Astrocyte of the cerebellum (primary cell): ENCODE data around the gene DPP10.
"Not testable (repeated sequence)": the region's sequence is repeated elsewhere in the genome, so short reads cannot be mapped to it uniquely, and the experiment has no call there.

Source experiments
- DNase-seq: peaks from one replicate; pipeline ENCODE4 v3.0.0-alpha.2; 2011; ENCODE audit warnings: low read depth
- H3K4me3 ChIP-seq: 2 replicates; pipeline ENCODE4 v1.5.1; 2011; ENCODE audit warnings: mild to moderate bottlenecking, low read depth, low read length, moderate library complexity
- in situ Hi-C: cut with HindIII; loops from 2 replicates; pipeline ENCODE4 v1.10.0; 2017; ENCODE audit warnings: low sequenced_read_pairs
- TF ChIP-seq, protein P1 (sequence below): IDR thresholded peaks from 2 replicates; pipeline ENCODE4 v1.5.1; 2012; ENCODE audit warnings: low read length, low read depth, moderate library complexity, mild to moderate bottlenecking; ENCODE audit errors: missing control alignments

The DPP10 gene

GRCh38 chr2:114496959-114497358, 54.5 kb downstream of the DPP10 start:
- in situ Hi-C loops, result no loop called here
- DNase-seq, result no peak
- TF ChIP-seq, protein P1, sequence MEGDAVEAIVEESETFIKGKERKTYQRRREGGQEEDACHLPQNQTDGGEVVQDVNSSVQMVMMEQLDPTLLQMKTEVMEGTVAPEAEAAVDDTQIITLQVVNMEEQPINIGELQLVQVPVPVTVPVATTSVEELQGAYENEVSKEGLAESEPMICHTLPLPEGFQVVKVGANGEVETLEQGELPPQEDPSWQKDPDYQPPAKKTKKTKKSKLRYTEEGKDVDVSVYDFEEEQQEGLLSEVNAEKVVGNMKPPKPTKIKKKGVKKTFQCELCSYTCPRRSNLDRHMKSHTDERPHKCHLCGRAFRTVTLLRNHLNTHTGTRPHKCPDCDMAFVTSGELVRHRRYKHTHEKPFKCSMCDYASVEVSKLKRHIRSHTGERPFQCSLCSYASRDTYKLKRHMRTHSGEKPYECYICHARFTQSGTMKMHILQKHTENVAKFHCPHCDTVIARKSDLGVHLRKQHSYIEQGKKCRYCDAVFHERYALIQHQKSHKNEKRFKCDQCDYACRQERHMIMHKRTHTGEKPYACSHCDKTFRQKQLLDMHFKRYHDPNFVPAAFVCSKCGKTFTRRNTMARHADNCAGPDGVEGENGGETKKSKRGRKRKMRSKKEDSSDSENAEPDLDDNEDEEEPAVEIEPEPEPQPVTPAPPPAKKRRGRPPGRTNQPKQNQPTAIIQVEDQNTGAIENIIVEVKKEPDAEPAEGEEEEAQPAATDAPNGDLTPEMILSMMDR, result no peak
- no peak overlapping the region for H3K4me3 ChIP-seq

- in situ Hi-C loops, result no loop called here
Measured at GRCh38 chr2:114499101-114499500, 56.7 kb downstream of the DPP10 start.

DNA sequence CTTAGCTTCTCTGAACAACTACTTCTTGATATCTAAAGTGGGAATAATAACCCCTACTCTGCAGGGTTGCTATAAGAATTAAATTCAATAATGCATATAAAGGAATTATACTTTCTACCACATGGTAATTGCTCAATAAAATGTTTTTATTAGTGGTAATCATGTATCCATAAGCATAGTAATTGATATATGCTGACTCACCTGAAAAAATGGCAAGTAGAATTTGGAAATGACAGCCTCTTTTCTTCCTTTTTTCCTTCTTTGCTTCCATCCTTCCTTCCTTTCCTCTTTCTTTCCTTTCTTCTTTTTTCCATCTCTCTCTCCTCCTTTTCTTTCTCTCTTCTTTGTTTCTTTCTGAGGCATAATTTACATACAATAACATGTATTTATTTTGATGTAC, 65.3 kb downstream of the DPP10 start:
- in situ Hi-C loops, result no loop called here
- TF ChIP-seq, protein P1, result no peak
- no peak overlapping the region for H3K4me3 ChIP-seq
- no peak for DNase-seq

More at GRCh38 chr2:114499101-114499500, 56.7 kb downstream of the DPP10 start:
- no peak overlapping the region for H3K4me3 ChIP-seq
- TF ChIP-seq, protein P1, result no peak
- no peak for DNase-seq

GRCh38 chr2:114515882-114516281, 73.4 kb downstream of the DPP10 start:
- in situ Hi-C loops, result no loop called here
- TF ChIP-seq, protein P1, result no peak
- H3K4me3 ChIP-seq, result no peak overlapping the region
- DNase-seq, result no peak

DNA sequence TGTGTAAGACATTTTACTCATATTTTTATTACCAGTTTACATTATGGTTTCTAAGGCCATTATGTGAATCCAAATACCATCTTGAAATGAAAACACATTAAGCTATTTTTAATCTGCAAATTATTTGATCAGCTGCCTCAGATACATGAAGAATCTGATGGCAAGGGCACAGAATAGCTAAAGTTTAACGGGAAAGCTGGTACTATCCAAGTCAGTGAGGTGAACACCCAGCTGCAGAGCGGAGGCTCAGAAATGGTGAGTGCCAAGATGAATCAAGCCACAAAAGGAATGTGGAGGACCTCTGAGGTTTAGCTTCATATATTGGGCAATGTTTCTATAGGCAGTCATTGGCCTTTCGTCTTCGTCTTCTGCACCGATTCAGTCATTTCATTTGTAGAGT, 75.1 kb downstream of the DPP10 start:
- in situ Hi-C loops, result no loop called here
- TF ChIP-seq, protein P1, result no peak
- DNase-seq, result no peak
- H3K4me3 ChIP-seq, result no peak overlapping the region

- TF ChIP-seq, protein P1, result no peak
- no peak for DNase-seq
- in situ Hi-C loops, result no loop called here
- H3K4me3 ChIP-seq, result no peak overlapping the region
Measured at GRCh38 chr2:114518738-114519137, 76.3 kb downstream of the DPP10 start.

DNA sequence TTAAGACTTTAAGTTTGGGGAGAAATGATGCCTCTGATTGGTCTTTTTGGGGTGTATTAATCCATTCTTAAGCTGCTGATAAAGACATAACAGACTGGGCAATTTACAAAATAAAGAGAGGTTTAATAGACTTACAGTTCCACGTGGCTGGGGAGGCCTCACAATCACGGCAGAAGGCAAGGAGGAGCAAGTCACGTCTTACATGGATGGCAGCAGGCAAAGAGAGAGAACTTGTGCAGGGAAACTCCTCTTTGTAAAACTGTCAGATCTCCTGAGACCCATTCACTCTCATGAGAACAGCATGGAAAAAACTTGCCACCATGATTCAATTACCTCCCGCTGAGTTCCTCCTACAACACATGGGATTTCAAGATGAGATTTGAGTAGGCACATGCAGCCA, 80.2 kb downstream of the DPP10 start:
- DNase-seq, H3K4me3 ChIP-seq, in situ Hi-C loops: not testable (repeated sequence)
